Coronary artery (tissue), 2 donors: ENCODE data around the gene ANKRD31.

Source experiments
- DNase-seq: peaks from one replicate; pipeline ENCODE4 v3.0.0-alpha.2; 2017; ENCODE audit warnings: low spot score
- H3K27ac ChIP-seq, 2 donors: fragments of 200-600 bp; sonication (generic); one replicate each; pipeline ENCODE4 v1.5.1; 2016 to 2019
- H3K4me3 ChIP-seq: fragments of 200-600 bp; sonication (generic); 2 replicates; pipeline ENCODE4 v1.5.1; 2016; ENCODE audit warnings: mild to moderate bottlenecking, moderate library complexity
- TF ChIP-seq, protein P1 (sequence below): fragments of 200-600 bp; sonication (generic); IDR thresholded peaks from one replicate; pipeline ENCODE4 v1.5.1; 2019; ENCODE audit warnings: antibody characterized with exemption

The ANKRD31 gene

DNA sequence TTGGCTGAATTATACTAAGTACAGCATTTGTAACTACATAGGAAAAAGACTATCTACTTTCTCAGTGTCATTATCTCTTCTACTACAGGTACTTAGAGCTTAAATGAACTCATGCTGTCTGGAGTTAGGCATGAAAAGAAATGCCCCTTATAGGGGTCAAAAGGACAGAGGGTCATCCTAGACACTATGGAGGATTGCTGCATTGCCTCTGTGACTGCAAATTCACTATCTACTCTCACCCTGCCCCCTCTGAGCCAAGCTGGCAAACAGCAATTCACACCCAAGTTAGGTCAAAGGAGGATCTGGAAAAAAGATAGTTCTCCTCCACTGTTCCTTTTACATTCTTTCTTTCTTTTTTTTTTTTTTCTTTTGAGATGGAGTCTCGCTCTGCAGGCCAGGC is 36.7 kb downstream of the ANKRD31 start:
- TF ChIP-seq, protein P1, sequence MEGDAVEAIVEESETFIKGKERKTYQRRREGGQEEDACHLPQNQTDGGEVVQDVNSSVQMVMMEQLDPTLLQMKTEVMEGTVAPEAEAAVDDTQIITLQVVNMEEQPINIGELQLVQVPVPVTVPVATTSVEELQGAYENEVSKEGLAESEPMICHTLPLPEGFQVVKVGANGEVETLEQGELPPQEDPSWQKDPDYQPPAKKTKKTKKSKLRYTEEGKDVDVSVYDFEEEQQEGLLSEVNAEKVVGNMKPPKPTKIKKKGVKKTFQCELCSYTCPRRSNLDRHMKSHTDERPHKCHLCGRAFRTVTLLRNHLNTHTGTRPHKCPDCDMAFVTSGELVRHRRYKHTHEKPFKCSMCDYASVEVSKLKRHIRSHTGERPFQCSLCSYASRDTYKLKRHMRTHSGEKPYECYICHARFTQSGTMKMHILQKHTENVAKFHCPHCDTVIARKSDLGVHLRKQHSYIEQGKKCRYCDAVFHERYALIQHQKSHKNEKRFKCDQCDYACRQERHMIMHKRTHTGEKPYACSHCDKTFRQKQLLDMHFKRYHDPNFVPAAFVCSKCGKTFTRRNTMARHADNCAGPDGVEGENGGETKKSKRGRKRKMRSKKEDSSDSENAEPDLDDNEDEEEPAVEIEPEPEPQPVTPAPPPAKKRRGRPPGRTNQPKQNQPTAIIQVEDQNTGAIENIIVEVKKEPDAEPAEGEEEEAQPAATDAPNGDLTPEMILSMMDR: no peak
- DNase-seq: no peak
- Histone ChIP-seq H3K27ac (no peak overlapping the region), H3K4me3 (no peak overlapping the region)

DNA sequence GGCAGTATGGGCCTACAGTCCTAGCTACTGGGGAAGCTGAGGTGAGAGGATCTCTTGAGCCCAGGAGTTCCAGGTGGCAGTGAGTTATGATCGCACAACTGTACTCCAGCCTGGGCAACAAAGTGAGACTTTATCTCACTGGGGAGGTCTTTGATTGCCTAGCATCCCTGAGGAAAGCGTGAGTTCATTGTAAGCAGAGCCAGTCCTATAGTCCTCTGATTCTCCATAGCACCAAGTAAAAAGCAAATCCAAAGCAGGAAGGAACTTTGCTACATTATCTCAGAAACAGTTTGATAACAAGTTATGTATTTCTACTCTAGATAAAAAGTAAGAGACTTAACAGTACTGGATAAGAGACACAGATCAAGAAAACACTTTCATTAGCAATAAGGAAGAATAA is 37.6 kb downstream of the ANKRD31 start:
- TF ChIP-seq, protein P1: no peak
- H3K27ac ChIP-seq: no peak overlapping the region
- H3K4me3 ChIP-seq: no peak overlapping the region
- no peak for DNase-seq

DNA sequence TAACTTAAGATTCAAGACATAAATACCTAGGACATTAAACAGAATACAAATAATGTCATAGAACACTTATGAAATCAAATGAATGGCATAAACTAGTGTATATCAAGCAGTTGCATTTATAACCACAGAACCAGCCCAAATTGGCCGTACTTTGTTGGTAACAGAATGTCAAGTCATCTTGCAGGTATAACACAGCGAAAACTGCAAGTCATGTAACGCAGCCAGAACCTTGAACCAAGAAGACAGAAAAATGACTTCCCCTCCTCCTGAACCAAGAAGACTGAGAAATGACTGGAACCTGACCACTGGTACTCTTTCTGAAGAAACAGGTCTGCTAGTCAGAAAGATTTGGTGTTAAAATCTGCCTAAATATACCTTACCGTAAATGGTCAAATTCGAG is 38.9 kb downstream of the ANKRD31 start:
- Histone ChIP-seq H3K4me3 (no peak overlapping the region), H3K27ac (no peak overlapping the region)
- DNase-seq: no peak
- TF ChIP-seq, protein P1: no peak

DNA sequence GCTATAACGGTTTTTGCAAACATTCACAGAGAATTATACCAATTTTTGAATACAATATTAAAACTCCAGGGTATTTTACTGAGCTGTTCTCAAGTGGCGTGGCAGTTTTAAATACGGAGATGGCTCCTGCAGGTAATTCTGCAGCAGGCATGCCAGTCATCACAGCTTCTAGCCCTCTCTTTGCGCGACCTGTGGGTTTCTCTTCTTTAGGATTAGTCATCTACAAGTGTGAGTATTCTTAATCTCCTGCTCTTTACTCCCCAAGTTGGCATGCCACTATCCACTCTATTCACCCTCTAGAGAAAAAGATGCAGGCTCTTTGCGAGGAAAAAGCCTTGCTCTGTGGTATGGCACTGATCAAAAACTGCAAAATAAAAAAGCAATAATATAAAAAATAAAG is 43.9 kb downstream of the ANKRD31 start:
- no peak overlapping the region for H3K27ac ChIP-seq
- TF ChIP-seq, protein P1: no peak
- H3K4me3 ChIP-seq: no peak overlapping the region
- DNase-seq: no peak

DNA sequence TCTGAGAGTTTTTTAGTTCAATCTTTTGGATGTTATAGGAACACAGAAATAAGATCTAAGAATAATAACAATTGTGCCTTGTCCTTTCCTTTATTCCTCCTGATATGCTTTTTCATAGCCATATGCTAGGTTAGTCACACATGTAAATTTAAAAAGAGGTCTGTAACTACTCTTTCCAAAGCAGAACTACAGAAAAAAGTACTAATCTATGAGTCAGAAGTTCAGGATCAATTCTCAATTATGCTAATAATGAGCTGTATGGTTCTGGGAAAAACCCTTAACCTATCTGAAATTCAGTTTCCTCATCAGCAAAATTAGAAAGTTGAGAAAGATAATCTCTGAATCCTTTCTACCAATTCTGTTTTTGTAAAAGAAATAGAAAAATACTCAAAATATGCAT is 44.4 kb downstream of the ANKRD31 start:
- Histone ChIP-seq H3K4me3 (no peak overlapping the region), H3K27ac (no peak overlapping the region)
- TF ChIP-seq, protein P1: no peak
- DNase-seq: no peak

DNA sequence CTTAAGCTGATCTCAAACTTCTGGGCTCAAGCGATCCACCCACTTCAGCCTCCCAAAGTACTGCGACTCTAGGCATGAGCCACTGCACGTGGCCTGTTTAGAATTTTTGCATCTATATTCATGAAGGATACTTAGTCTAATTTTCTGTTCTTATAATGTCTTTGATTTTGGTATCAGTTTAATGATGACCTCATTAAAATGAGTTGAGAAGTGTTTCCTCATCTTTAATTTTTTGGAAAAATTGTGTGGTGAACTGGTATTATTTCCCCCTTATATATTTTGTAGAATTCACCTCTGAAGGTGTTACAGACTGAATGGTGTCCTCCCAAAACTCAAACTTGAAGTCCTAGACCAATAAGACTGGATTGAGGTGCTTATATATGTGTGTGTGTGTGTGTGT is 46.5 kb downstream of the ANKRD31 start:
- Histone ChIP-seq H3K4me3 (no peak overlapping the region), H3K27ac (no peak overlapping the region)
- no peak for DNase-seq
- TF ChIP-seq, protein P1: no peak

DNA sequence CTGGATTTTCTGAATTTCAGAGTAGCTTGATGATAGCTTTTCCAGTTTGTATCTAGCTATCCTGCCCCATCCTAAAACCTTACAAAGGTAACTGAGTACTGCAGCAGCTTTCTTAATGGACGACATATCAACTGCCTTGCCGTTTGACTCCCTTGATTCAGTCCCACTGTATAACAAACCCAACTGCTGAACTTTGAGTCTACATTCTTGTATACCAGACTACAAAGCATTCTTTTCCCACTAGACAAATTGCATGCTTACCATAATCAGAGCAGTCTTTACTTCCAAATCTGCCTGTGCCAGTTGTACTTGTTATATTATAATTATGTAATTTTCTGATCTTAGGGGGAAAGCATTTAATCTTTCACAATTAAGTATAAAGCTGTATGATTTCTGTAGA is 47.3 kb downstream of the ANKRD31 start:
- TF ChIP-seq, protein P1: no peak
- Histone ChIP-seq H3K4me3 (no peak overlapping the region), H3K27ac (no peak overlapping the region)
- no peak for DNase-seq
